Stimulated activated CD4-positive, alpha-beta T cell treated with anti-CD3 and anti-CD28 coated beads, Interleukin-12 subunit alpha, Interleukin-12 subunit beta, amount 100 ng/mL, for 24 hours (primary cell): ENCODE data around the gene NSL1.
"Not testable (repeated sequence)": the region's sequence is repeated elsewhere in the genome, so short reads cannot be mapped to it uniquely, and the experiment has no call there.

ENCODE experiments used
- DNase-seq, 2 experiments: peaks; one replicate each; pipeline ENCODE4 v3.0.0-alpha.2; 2020; ENCODE audit warnings: low read depth in 2 of 2

NSL1 gene

GRCh38 chr1:212749821-212750535, 41.6 kb downstream of the NSL1 start:
- no peak for DNase-seq

- DNase-seq, result no peak
These were observed 45.0 kb downstream of the NSL1 start for GRCh38 chr1:212746546-212746945.

GRCh38 chr1:212745303-212745702, 46.3 kb downstream of the NSL1 start:
- DNase-seq, result no peak

GRCh38 chr1:212743901-212744475, 47.6 kb downstream of the NSL1 start:
- DNase-seq, result no peak

- DNase-seq, result no peak
These were observed 53.2 kb downstream of the NSL1 start for GRCh38 chr1:212738330-212738729.

- no peak for DNase-seq
These were observed 54.0 kb downstream of the NSL1 start for GRCh38 chr1:212737559-212737958.

- no peak for DNase-seq
These were observed 58.5 kb downstream of the NSL1 start for GRCh38 chr1:212733109-212733508.

- DNase-seq, result no peak
These were observed 59.9 kb downstream of the NSL1 start for GRCh38 chr1:212731630-212732029.

- no peak for DNase-seq
These were observed 63.0 kb downstream of the NSL1 start for GRCh38 chr1:212728606-212729005.

GRCh38 chr1:212727386-212728181, 64.0 kb downstream of the NSL1 start:
- DNase-seq, result no peak

GRCh38 chr1:212724679-212725078, 66.9 kb downstream of the NSL1 start:
- not testable (repeated sequence) for DNase-seq

- no peak for DNase-seq
These were observed 69.2 kb downstream of the NSL1 start for GRCh38 chr1:212722270-212722957.

GRCh38 chr1:212721388-212722247, 70.0 kb downstream of the NSL1 start:
- peak in 1 of 2 experiments; percentile 2 for DNase-seq

GRCh38 chr1:212719633-212720032, 71.9 kb downstream of the NSL1 start:
- no peak for DNase-seq

GRCh38 chr1:212718499-212718898, 73.1 kb downstream of the NSL1 start:
- no peak for DNase-seq

GRCh38 chr1:212716161-212716560, 75.4 kb downstream of the NSL1 start:
- no peak for DNase-seq

- no peak for DNase-seq
These were observed 78.0 kb downstream of the NSL1 start for GRCh38 chr1:212713465-212714136.

GRCh38 chr1:212712451-212713303, 78.9 kb downstream of the NSL1 start:
- no peak for DNase-seq

- DNase-seq, result not testable (repeated sequence)
These were observed 79.6 kb downstream of the NSL1 start for GRCh38 chr1:212711974-212712373.

- no peak for DNase-seq
These were observed 81.0 kb downstream of the NSL1 start for GRCh38 chr1:212710566-212710965.
